NOMO-1 (cell line): Measurements from ENCODE around the gene NRDE2.

ENCODE experiments used
- DNase-seq, 2 experiments: peaks; one replicate each; lab custom pipeline; 2025; ENCODE audit not compliant: unreplicated experiment in 2 of 2; lab: John Stamatoyannopoulos, UW

Gene NRDE2, protein sequence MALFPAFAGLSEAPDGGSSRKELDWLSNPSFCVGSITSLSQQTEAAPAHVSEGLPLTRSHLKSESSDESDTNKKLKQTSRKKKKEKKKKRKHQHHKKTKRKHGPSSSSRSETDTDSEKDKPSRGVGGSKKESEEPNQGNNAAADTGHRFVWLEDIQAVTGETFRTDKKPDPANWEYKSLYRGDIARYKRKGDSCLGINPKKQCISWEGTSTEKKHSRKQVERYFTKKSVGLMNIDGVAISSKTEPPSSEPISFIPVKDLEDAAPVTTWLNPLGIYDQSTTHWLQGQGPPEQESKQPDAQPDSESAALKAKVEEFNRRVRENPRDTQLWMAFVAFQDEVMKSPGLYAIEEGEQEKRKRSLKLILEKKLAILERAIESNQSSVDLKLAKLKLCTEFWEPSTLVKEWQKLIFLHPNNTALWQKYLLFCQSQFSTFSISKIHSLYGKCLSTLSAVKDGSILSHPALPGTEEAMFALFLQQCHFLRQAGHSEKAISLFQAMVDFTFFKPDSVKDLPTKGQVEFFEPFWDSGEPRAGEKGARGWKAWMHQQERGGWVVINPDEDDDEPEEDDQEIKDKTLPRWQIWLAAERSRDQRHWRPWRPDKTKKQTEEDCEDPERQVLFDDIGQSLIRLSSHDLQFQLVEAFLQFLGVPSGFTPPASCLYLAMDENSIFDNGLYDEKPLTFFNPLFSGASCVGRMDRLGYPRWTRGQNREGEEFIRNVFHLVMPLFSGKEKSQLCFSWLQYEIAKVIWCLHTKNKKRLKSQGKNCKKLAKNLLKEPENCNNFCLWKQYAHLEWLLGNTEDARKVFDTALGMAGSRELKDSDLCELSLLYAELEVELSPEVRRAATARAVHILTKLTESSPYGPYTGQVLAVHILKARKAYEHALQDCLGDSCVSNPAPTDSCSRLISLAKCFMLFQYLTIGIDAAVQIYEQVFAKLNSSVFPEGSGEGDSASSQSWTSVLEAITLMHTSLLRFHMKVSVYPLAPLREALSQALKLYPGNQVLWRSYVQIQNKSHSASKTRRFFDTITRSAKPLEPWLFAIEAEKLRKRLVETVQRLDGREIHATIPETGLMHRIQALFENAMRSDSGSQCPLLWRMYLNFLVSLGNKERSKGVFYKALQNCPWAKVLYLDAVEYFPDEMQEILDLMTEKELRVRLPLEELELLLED

GRCh38 chr14:90331497-90332270 lies at the start of gene NRDE2:
Gene NRDE2, minus strand, starts transcription at chr14:90331941. Its CDS starts 37 bp downstream, at chr14:90331904.
- peak; percentile 95 to 96 for DNase-seq

- no peak for DNase-seq
Observed at GRCh38 chr14:90381011-90381786, 49.5 kb upstream of the NRDE2 start.

DNA sequence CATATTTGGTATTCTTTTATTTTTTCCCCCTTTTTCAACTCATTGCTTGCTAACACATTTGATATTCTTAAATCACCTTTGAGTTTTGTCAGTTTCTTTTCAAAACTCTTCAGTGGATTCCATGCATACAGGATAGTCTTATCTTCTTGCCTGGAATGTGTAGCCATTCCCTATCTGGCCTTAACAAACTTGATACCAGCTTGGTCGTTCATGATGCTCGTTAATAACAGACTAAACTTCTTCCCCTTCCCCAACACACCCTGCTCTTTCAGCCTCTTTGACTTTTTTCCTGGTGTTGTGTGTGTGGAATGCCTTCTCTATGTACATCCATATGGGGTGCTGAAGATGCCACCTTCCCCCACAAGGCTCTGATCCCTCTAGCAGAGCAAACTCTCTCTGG lies 47.4 kb upstream of the NRDE2 start:
- no peak for DNase-seq

DNA sequence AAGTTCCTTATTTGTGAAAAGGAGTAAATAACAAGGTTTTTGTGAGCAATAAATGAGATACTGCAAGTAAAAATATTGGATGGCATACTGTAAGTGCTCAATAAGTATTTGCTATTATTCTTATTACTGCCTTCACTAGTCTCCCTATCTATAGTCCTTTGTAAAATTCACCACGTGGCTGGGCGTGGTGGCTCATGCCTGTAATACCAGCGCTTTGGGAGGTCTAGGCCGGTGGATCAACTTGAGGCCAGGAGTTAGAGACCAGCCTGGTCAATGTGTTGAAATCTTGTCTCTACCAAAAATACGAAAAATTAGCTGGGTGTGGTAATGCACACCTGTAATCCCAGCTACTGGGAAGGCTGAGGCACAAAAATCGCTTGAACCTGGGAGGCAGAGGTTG lies 46.5 kb upstream of the NRDE2 start:
- no peak for DNase-seq

DNA sequence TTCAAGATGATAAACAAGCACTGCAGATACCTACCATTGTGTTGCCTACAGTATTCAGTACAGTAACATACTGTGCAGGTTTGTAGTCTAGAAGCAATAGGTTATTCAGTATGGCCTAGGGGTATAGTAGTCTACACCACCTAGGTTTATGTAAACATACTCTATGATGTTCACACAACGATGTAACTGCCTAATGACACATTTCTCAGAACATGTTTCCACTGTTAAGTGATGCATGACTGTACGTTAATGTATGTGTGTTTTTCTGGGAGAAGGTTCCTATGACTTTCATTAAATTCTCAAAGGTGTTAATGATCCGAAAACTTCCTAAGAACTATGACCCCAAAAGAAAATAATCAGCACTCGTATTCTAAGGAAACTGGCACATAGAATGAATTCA lies 44.2 kb upstream of the NRDE2 start:
- no peak for DNase-seq

DNA sequence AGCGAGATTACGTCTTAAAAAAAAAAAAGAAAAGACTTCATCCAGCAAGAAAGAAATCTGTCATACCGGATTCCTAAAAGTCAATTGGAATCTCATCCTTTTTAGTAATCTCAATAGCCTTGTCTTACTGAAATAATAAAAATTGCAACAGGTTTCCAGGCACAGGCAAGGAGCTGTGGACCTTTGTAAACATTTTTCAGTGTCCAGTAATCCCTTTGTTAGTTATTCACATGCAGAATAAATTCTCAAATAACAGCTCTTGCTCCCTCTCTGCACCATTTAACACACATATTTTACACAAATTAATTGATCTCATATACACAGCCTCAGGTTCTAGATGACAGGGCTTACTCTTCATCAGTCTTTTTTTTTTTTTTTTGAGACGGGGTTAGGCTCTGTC lies 43.1 kb upstream of the NRDE2 start:
- no peak for DNase-seq

GRCh38 chr14:90373887-90374286 lies 42.1 kb upstream of the NRDE2 start:
- DNase-seq: no peak

- DNase-seq: no peak
Observed at GRCh38 chr14:90368946-90369721, 37.4 kb upstream of the NRDE2 start.

DNA sequence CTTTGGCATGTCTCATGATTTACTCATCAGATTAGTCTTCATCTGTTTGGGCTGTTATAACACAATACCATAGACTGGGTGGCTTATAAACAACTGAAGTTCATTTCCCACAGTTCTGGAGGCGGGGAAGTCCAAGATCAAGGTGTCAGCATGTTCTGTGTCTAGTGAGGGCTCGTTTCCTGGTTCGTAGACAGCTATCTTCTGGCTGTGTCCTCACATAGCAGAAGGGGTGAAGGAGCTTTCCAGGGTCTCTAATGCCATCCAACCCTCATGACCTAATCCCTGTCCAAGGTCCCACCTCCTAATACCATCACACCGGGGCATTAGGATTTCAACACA lies 30.8 kb upstream of the NRDE2 start:
- DNase-seq: no peak

- DNase-seq: no peak
Observed at GRCh38 chr14:90361865-90362557, 30.3 kb upstream of the NRDE2 start.

DNA sequence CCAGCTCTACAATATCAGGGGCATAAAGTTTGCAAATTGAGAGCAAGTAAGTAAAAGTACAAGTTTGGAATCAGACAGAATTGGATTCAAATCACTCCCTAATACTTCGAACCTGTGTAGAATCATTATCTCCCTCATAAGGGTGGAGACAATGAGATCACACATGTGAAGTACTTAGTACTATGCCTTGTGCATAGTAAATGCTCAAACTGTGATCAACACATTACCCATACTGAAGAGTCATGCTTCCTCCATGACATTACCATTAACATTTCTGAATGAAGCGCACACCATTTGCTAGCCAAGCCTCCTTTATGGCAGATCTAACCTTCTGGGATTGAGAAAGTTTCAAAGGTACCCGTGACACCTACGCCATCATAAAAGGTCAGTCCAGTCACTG lies 26.6 kb upstream of the NRDE2 start:
- no peak for DNase-seq

DNA sequence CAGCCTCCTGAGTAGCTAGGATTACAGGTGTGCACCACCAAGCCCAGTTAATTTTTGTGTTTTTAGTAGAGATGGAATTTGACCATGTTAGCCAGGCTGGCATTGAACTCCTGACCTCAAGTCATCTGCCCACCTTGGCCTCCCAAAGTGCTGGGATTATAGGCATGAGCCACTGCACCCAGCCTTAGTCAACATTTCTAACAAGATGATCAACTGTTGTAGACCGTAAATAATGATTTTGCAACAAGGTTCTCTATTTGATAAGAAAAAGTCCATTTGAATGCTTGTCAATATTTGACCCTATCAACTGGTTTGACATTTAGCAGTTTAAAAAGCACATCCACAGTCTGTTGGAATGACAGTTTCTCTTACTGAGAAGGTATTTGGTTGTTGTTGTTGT lies 25.2 kb upstream of the NRDE2 start:
- no peak for DNase-seq

DNA sequence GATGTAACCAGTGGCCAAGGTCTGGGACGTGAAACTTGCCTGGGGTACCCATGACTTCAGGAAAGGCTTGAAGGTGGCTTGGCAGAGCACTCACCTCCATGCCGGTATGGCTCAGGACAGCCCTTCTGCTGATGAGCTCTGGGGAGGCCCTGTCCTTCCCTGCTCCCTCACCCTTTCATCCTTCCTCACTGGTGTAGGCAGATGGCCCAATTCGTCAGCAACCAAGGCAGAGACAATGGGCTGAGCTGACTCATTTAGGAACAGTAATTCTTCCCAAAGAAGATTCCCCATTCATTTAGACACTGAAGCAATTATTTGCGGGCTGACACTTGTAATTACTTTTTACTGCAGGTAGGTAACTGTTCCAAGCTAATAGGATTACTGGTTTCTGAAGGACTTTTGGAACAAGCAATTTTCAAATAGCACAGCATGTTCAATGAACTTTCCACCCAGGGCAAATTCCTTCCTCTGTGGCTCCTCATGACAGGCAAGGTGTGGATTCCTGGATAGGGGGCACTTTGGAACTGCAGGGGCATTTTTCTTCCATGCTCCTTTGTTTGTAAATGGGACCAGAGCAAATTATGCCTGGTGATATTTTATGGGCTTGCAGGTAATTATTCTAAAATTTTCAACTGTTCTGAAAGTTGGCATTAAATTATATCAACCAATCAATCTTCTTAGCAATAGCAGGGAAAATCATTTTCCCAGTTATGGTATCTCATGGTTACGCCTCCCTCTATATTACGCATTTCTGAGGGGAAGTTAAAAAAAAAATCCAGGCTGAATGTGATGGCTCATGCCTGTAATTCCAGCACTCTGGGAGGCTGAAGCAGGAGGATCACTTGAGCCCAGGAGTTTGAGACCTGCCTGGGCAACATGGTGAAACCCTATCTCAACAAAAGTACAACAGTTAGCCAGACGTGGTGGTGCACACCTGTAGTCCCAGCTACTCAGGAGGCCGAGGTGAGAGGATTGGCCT lies 24.1 kb upstream of the NRDE2 start:
- DNase-seq: no peak

DNA sequence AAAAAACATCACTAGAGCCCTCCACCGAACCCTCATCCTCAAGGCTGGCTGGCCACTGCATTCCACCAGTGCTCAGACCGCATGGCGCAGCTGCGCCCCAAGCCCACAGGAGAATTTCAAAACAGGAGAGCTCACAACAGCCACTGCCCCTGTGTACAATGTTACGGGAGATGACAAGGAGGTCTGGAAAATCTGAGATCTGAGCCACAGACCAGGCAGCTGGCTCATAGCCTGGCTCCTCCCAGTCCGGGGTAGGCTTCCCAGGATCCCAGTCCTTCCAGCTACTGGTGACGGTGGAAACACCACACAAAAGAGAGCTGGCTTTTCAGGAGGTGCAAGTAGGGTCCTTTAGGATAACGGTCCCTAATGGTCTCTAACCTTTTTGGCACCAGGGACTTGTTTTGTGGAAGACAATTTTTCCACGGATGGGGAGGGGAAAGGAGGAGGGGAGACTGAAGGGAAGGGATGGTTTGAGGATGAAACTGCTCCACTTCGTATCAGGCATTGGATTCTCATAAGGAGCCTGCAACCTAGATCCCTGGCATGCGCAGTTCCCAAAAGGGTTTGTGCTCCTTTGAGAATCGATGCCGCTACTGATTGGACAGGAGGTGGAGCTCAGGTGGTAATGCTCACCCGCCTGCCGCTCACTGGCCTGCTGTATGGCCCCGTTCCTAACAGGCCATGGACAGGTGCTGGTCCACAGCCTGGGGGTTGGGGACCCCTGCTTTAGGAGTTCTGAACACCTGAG lies 23.0 kb upstream of the NRDE2 start:
- DNase-seq: no peak

GRCh38 chr14:90349739-90350138 lies 18.0 kb upstream of the NRDE2 start:
- no peak for DNase-seq

- no peak for DNase-seq
Observed at GRCh38 chr14:90348270-90348669, 16.5 kb upstream of the NRDE2 start.

DNA sequence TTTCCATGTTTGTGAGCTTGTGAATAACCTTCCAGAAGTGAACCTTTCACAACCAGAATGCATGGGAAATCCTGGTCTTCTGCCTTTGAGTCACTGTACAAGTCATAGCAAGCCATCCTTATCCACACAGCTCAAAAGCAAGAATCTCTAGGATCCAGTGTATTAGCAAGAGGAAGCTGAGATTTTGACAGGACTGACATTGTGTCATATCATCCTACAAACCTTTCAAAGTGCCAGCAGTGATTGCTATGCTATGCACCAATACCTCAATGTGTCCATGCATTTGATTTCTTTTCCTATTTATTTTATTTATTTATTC lies 13.5 kb upstream of the NRDE2 start:
- DNase-seq: no peak
